Adipocyte (in vitro differentiated cells): Measurements from ENCODE around the gene MAX.
"Not testable (repeated sequence)": the region's sequence is repeated elsewhere in the genome, so short reads cannot be mapped to it uniquely, and the experiment has no call there.

Source experiments
- DNase-seq: peaks from one replicate; pipeline ENCODE4 v3.0.0-alpha.2; 2015; ENCODE audit warnings: low read depth
- H3K27me3 ChIP-seq: replicated peaks from 2 replicates; pipeline ENCODE4 v1.7.0; 2013; ENCODE audit warnings: mild to moderate bottlenecking, low read length, moderate library complexity; ENCODE audit not compliant: control insufficient read depth, insufficient read depth
- H3K36me3 ChIP-seq: 2 replicates; pipeline ENCODE4 v1.7.0; 2013; ENCODE audit warnings: low read length, mild to moderate bottlenecking, moderate library complexity; ENCODE audit not compliant: control insufficient read depth, insufficient read depth, severe bottlenecking
- H3K4me1 ChIP-seq: 2 replicates; pipeline ENCODE4 v1.7.0; 2013; ENCODE audit warnings: mild to moderate bottlenecking, low read length, moderate library complexity; ENCODE audit not compliant: control insufficient read depth, insufficient read depth
- H3K4me3 ChIP-seq: 2 replicates; pipeline ENCODE4 v1.7.0; 2013; ENCODE audit warnings: mild to moderate bottlenecking, low read length, moderate library complexity
- H3K9ac ChIP-seq: 2 replicates; pipeline ENCODE4 v1.7.0; 2013; ENCODE audit warnings: mild to moderate bottlenecking, low read length, moderate library complexity
- H3K9me3 ChIP-seq: 2 replicates; pipeline ENCODE4 v1.7.0; 2013; ENCODE audit warnings: mild to moderate bottlenecking, low read length, moderate library complexity; ENCODE audit not compliant: control insufficient read depth

MAX gene

GRCh38 chr14:65043893-65044595, 58.3 kb downstream of the MAX start:
- no peaks in the 10 kb centered on the region for H3K4me1 ChIP-seq
- no peaks in the 10 kb centered on the region for H3K9me3 ChIP-seq
- no peak for DNase-seq
- no peak overlapping the region for H3K9ac ChIP-seq
- H3K4me3 ChIP-seq, result no peak overlapping the region
- no peaks in the 10 kb centered on the region for H3K27me3 ChIP-seq
- peaks cover 32% of the 10 kb centered on the region for H3K36me3 ChIP-seq

GRCh38 chr14:65042731-65043372, 59.5 kb downstream of the MAX start:
- no peak overlapping the region for H3K9ac ChIP-seq
- H3K36me3 ChIP-seq, result peaks cover 32% of the 10 kb centered on the region
- H3K4me3 ChIP-seq, result no peak overlapping the region
- H3K4me1 ChIP-seq, result no peaks in the 10 kb centered on the region
- no peaks in the 10 kb centered on the region for H3K9me3 ChIP-seq
- no peaks in the 10 kb centered on the region for H3K27me3 ChIP-seq
- DNase-seq, result no peak

- Histone ChIP-seq H3K4me3 (no peak overlapping the region), H3K4me1 (no peaks in the 10 kb centered on the region), H3K36me3 (peaks cover 32% of the 10 kb centered on the region), H3K27me3 (no peaks in the 10 kb centered on the region), H3K9me3 (no peaks in the 10 kb centered on the region), H3K9ac (no peak overlapping the region)
- DNase-seq, result no peak
These were observed 60.0 kb downstream of the MAX start for GRCh38 chr14:65042296-65042695.

GRCh38 chr14:65041434-65041915, 60.8 kb downstream of the MAX start:
- H3K4me1 ChIP-seq, result no peaks in the 10 kb centered on the region
- no peaks in the 10 kb centered on the region for H3K27me3 ChIP-seq
- no peak overlapping the region for H3K9ac ChIP-seq
- H3K36me3 ChIP-seq, result peaks cover 32% of the 10 kb centered on the region
- no peak for DNase-seq
- no peaks in the 10 kb centered on the region for H3K9me3 ChIP-seq
- H3K4me3 ChIP-seq, result no peak overlapping the region

- DNase-seq, result no peak
- no peaks in the 10 kb centered on the region for H3K27me3 ChIP-seq
- no peaks in the 10 kb centered on the region for H3K9me3 ChIP-seq
- H3K36me3 ChIP-seq, result peaks cover 32% of the 10 kb centered on the region
- no peak overlapping the region for H3K9ac ChIP-seq
- no peaks in the 10 kb centered on the region for H3K4me1 ChIP-seq
- H3K4me3 ChIP-seq, result no peak overlapping the region
These were observed 61.5 kb downstream of the MAX start for GRCh38 chr14:65040666-65041433.

- H3K4me3 ChIP-seq, result no peak overlapping the region
- no peaks in the 10 kb centered on the region for H3K9me3 ChIP-seq
- H3K9ac ChIP-seq, result no peak overlapping the region
- H3K4me1 ChIP-seq, result peaks cover 10% of the 10 kb centered on the region
- DNase-seq, result no peak
- H3K36me3 ChIP-seq, result peaks cover 26% of the 10 kb centered on the region
- no peaks in the 10 kb centered on the region for H3K27me3 ChIP-seq
These were observed 63.4 kb downstream of the MAX start for GRCh38 chr14:65038966-65039365.

- no peak overlapping the region for H3K9ac ChIP-seq
- H3K4me1 ChIP-seq, result peaks cover 10% of the 10 kb centered on the region
- no peak overlapping the region for H3K4me3 ChIP-seq
- DNase-seq, result no peak
- no peaks in the 10 kb centered on the region for H3K9me3 ChIP-seq
- H3K36me3 ChIP-seq, result peaks cover 18% of the 10 kb centered on the region
- no peaks in the 10 kb centered on the region for H3K27me3 ChIP-seq
These were observed 67.3 kb downstream of the MAX start for GRCh38 chr14:65035049-65035448.

- Histone ChIP-seq H3K27me3 (no peaks in the 10 kb centered on the region), H3K36me3 (peaks cover 25% of the 10 kb centered on the region), H3K9ac (no peak overlapping the region), H3K9me3 (no peaks in the 10 kb centered on the region), H3K4me1 (peaks cover 10% of the 10 kb centered on the region), H3K4me3 (no peak overlapping the region)
- no peak for DNase-seq
These were observed 68.3 kb downstream of the MAX start for GRCh38 chr14:65034021-65034420.

GRCh38 chr14:65033181-65033580, 69.1 kb downstream of the MAX start:
- peaks cover 10% of the 10 kb centered on the region for H3K4me1 ChIP-seq
- H3K9ac ChIP-seq, result no peak overlapping the region
- H3K4me3 ChIP-seq, result no peak overlapping the region
- DNase-seq, result no peak
- H3K9me3 ChIP-seq, result no peaks in the 10 kb centered on the region
- peaks cover 32% of the 10 kb centered on the region for H3K36me3 ChIP-seq
- no peaks in the 10 kb centered on the region for H3K27me3 ChIP-seq

- no peaks in the 10 kb centered on the region for H3K27me3 ChIP-seq
- peaks cover 10% of the 10 kb centered on the region for H3K4me1 ChIP-seq
- peaks cover 40% of the 10 kb centered on the region for H3K36me3 ChIP-seq
- DNase-seq, result no peak
- no peak overlapping the region for H3K4me3 ChIP-seq
- no peak overlapping the region for H3K9ac ChIP-seq
- H3K9me3 ChIP-seq, result no peaks in the 10 kb centered on the region
These were observed 70.0 kb downstream of the MAX start for GRCh38 chr14:65032319-65032718.

GRCh38 chr14:65031321-65031720, 71.0 kb downstream of the MAX start:
- H3K27me3 ChIP-seq, H3K9me3 ChIP-seq, H3K4me3 ChIP-seq, DNase-seq, H3K4me1 ChIP-seq, H3K9ac ChIP-seq: not testable (repeated sequence)
- peaks cover 46% of the 10 kb centered on the region for H3K36me3 ChIP-seq
